ENCODE results near the gene CALCOCO2.

DNA sequence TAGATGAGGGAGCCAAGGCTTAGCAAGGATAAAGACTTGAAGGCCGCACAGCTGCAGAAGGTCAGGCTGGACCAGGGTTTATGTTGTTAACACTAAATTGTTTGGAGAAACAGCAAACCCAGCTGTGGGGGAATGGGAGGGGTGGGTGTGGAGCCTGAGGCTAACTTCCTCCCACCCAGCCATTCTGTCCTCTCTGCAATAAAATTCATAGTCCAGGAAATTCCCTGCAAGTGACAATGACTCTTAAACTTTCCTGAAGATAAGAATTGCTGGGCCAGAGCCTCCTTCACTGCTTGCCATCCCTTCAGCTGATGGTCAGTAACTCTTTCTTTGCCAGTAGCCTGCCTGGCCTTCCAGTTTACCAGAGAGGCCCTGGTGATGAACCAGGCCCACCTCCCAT, 42.4 kb downstream of the CALCOCO2 start:
- TF ChIP-seq CTCF (IDR thresholded peaks at IDR 0.05) (no peak), POLR2A (IDR thresholded peaks at IDR 0.05) (no peak)

Data from prostate gland (tissue), 2 donors.